ENCODE data around the gene CDT1.

The CDT1 gene

GRCh38 chr16:88806491-88807111 is 3.0 kb downstream of the CDT1 start:
- H3K27ac ChIP-seq = no peak overlapping the region
- no peak for TF ChIP-seq CTCF (conservative IDR thresholded peaks at IDR 0.05)

- no peak overlapping the region for H3K27ac ChIP-seq
- no peak for TF ChIP-seq CTCF (conservative IDR thresholded peaks at IDR 0.05)
These were observed 3.6 kb downstream of the CDT1 start for GRCh38 chr16:88807142-88807625.

GRCh38 chr16:88807626-88808453 is 4.3 kb downstream of the CDT1 start:
- no peak overlapping the region for H3K27ac ChIP-seq
- TF ChIP-seq CTCF (conservative IDR thresholded peaks at IDR 0.05) = no peak

GRCh38 chr16:88809068-88809675 is 5.6 kb downstream of the CDT1 start:
- no peak for TF ChIP-seq CTCF (conservative IDR thresholded peaks at IDR 0.05)
- no peak overlapping the region for H3K27ac ChIP-seq

- no peak for TF ChIP-seq CTCF (conservative IDR thresholded peaks at IDR 0.05)
- H3K27ac ChIP-seq = no peak overlapping the region
These were observed 6.1 kb downstream of the CDT1 start for GRCh38 chr16:88809676-88810165.

- peak overlapping the region; percentile 68 for H3K27ac ChIP-seq
- no peak for TF ChIP-seq CTCF (conservative IDR thresholded peaks at IDR 0.05)
These were observed 6.8 kb downstream of the CDT1 start for GRCh38 chr16:88810166-88810911.
